GM18951 (cell line): ENCODE measurements around the gene MAP3K14.

ENCODE experiments used
- POLR2A ChIP-seq: IDR thresholded peaks from 4 replicates; pipeline ENCODE4 v1.6.1; 2011; ENCODE audit warnings: mild to moderate bottlenecking; ENCODE audit not compliant: insufficient read length, insufficient read depth; ENCODE audit errors: extremely low read depth
- in situ Hi-C: fragments of 300-500 bp; cut with MboI; formaldehyde crosslinking; loops from one replicate; pipeline ENCODE4 v1.12.0; 2022; ENCODE audit warnings: low sequenced_read_pairs, mixed read lengths, inconsistent platforms; ENCODE audit not compliant: unreplicated experiment

The MAP3K14 gene

DNA sequence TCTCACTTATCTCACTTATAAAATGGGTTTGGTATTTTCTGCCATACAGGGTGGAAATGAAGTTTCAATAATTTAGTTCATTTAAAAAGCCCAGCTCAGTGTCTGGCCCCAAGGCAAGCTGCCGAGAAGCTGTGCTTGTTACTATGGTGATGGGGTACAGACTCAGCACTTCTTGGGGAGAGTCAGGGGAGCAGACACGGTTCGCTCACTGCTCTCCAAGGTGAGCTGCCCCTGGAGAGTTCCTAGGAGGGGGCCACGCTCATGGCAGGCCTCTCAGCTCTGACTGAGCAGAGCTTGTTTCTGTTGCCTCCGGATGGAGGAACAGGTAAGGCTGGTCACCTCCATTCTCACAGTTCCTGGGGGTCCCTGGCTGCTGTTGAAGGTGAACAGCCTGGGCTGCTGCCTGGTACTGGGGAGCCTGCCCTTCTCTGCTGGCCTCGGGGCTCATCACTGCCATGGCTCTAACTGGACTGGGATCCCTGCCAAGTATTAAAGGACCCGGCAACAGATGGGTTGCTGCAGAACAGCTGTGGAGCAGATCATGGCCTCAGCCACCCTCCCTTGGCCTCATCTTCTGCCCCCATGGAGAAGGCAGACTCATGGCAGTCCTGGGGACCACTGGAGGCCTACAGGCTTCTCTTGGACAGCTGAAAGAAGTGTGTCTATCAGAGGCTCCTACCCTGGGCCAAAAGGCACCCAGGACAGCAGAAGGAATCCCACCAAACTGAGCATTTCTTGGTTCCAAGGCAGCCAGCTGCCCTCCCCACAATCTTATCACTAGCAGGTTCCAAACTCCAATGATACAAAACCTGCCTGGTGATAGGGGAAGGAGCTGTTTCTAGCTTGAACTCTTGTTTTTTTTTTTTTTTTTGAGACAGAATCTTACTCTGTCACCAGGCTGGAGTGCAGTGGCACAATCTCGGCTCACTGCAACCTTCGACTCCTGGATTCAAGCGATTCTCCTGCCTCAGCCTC lies 29.0 kb downstream of the MAP3K14 start:
- no peak for TF ChIP-seq POLR2A
- in situ Hi-C loops, result no loop called here

GRCh38 chr17:45286286-45286685 lies 30.5 kb downstream of the MAP3K14 start:
- TF ChIP-seq POLR2A, result no peak
- in situ Hi-C loops, result no loop called here

DNA sequence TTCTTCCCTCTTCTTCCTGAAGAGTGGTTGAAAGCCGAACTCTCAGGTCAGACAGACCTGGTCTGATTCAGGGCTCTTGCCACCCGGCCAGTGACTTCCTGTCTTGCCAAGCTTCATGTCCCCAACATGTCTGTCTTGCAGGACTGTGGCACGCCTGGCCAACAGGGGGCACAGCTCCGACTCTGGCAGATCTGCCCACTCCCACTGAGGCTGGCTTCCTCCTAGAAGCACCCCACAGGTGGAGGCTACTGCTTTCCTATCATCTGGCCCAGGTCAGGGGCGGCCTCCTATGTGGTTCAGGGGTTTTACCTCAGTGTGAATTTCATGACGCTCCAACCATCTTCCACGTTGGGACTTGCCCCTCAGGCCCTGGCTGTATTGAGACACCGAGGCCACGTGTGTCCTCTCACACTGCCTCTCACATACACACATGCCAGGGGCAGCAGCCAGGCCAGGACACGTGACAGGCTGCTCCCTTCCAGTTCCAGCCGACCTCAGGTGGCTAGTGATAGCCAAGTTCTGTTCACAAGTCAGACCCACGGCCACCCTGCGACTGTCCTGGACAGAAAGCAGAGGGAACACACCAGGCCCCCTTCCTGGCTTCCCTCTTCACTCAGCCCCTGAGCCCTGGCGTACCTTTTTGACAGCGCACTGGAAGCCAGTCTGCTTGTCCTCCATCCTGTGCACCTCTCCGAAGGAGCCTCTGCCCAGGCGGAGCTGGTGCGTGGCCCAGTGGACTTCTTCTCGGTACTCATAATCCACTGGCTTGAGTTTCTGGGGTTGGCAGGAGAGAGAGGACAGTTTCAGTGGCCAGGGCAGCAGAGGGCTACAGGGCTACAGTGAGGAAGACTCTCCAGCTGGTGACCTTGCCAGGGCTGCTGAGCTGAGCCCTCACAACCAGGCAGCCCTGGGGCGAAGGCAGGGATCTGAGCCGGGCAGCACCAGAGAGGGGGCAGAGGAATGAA lies 32.4 kb downstream of the MAP3K14 start:
- in situ Hi-C loops, result no loop called here
- no peak for TF ChIP-seq POLR2A

GRCh38 chr17:45283711-45284110 lies 33.1 kb downstream of the MAP3K14 start:
- TF ChIP-seq POLR2A, result no peak
- in situ Hi-C loops, result no loop called here

- TF ChIP-seq POLR2A, result no peak
- in situ Hi-C loops, result no loop called here
Measured at GRCh38 chr17:45282683-45283644, 33.9 kb downstream of the MAP3K14 start.

DNA sequence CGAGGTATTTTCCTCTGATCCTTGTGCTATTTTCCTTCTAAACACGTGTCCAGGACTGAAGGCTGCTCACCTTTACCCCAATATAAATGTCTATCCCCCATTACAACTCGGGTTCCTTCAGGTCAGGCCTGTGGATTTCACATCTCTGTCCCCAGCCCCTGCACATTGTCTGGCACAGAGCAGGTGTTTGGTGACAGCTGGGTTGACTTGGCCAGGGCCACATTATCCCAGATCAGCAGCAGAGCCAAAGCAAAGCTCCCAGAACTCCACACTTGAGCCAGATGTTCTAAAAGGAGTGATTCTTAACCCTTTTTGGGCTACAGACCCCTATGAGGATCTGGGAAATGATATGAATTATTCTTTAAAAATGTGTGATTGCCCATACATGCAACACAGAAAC lies 36.9 kb downstream of the MAP3K14 start:
- in situ Hi-C loops, result loop anchor here (5.0 kb wide), 1 partner anchor 107 kb away; no protein-coding TSS in a partner anchor
- TF ChIP-seq POLR2A, result no peak

DNA sequence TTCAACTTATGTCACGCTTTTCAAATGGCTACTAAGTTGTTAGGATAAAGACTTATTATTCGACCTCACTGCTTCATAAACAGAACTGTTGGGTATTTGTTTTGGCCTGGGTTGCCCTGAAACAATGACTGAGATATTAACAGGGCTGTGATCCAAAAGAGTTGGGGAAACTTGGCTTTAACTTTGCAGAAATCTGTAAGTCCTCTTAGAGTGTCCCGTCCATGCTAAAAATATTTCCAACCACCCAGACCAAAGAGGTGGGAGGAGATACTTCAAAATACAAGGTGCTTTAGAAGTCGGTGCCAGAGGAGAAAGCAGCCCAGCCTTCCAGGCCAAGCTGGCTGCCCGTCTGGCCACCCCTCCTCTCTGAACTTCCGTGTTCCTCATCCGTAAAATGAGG lies 38.8 kb downstream of the MAP3K14 start:
- in situ Hi-C loops, result loop anchor here (5.0 kb wide), 1 partner anchor 109 kb away; no protein-coding TSS in a partner anchor
- TF ChIP-seq POLR2A, result no peak

- TF ChIP-seq POLR2A, result no peak
Measured at GRCh38 chr17:45277216-45277849, 39.5 kb downstream of the MAP3K14 start.

DNA sequence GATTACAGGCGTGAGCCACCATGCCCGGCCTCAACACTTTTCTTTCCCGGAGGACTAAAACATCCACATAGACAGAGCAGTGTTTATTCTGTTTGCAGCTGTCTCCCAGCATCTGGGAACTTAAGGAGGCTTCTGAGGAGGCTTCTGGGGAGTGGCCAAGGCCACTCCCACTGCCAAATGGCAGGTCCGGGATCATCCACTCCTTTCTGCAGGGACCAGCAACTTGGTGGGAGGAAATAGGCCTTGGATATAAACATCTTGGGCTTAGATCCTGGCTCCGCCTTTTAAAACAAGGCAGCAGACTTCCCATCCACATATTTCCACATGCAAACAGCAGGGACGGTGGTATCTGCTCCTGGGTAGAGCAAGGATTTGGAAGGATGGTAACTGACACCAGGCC lies 40.8 kb downstream of the MAP3K14 start:
- in situ Hi-C loops, result loop anchor here (5.0 kb wide), 1 partner anchor 111 kb away; no protein-coding TSS in a partner anchor
- TF ChIP-seq POLR2A, result no peak

More at GRCh38 chr17:45277216-45277849, 39.5 kb downstream of the MAP3K14 start:
- in situ Hi-C loops, result loop anchor here (5.0 kb wide), 1 partner anchor 110 kb away; no protein-coding TSS in a partner anchor

- TF ChIP-seq POLR2A, result no peak
- in situ Hi-C loops, result no loop called here
Measured at GRCh38 chr17:45274033-45274432, 42.8 kb downstream of the MAP3K14 start.

GRCh38 chr17:45273551-45273957 lies 43.3 kb downstream of the MAP3K14 start:
- in situ Hi-C loops, result no loop called here
- TF ChIP-seq POLR2A, result no peak
